Endothelial cell of umbilical vein (primary cell): ENCODE measurements around the gene ASB5.

Experiments used
- EZH2 ChIP-seq: IDR thresholded peaks from 2 replicates; pipeline ENCODE4 v1.6.1; 2012; ENCODE audit warnings: borderline replicate concordance, low read depth, mild to moderate bottlenecking, moderate library complexity, low read length, inconsistent platforms; ENCODE audit not compliant: severe bottlenecking
- FOS ChIP-seq: IDR thresholded peaks from 2 replicates; pipeline ENCODE4 v1.6.1; 2011; ENCODE audit warnings: mild to moderate bottlenecking, low read length, moderate library complexity, borderline replicate concordance; ENCODE audit not compliant: insufficient read depth
- GATA2 ChIP-seq: IDR thresholded peaks from 2 replicates; pipeline ENCODE4 v1.7.0; 2011; ENCODE audit warnings: low read depth, mild to moderate bottlenecking, moderate library complexity, mixed read lengths, low read length; ENCODE audit not compliant: insufficient read length, insufficient read depth
- JUN ChIP-seq: IDR thresholded peaks from 2 replicates; pipeline ENCODE4 v1.6.1; 2011; ENCODE audit warnings: borderline replicate concordance, low read depth; ENCODE audit not compliant: insufficient read length, insufficient read depth
- MYC ChIP-seq: IDR thresholded peaks from one replicate; pipeline ENCODE4 v1.6.1; 2011; ENCODE audit warnings: mild to moderate bottlenecking, low read depth, low read length
- POLR2A ChIP-seq: IDR thresholded peaks from 2 replicates; pipeline ENCODE4 v1.6.1; 2012; ENCODE audit warnings: low read depth, mild to moderate bottlenecking, control low read depth, low read length
- POLR2AphosphoS5 ChIP-seq: IDR thresholded peaks from 2 replicates; pipeline ENCODE4 v1.6.1; 2012; ENCODE audit warnings: low read depth, mild to moderate bottlenecking, control low read depth, low read length, moderate library complexity; ENCODE audit not compliant: insufficient read depth
- TF ChIP-seq, protein P1 (sequence below), 2 donors: IDR thresholded peaks; 1 replicate in 1 of 2; 2 replicates in 1 of 2; pipeline ENCODE4 v1.5.1; 2011; ENCODE audit warnings: low read length in 2 of 2, mild to moderate bottlenecking in 2 of 2, moderate library complexity in 2 of 2, control low read depth in 1 of 2, inconsistent platforms in 1 of 2, low read depth in 1 of 2; ENCODE audit not compliant: insufficient read depth in 1 of 2; ENCODE audit errors: extremely low read depth in 1 of 2
- TF ChIP-seq, protein P2 (sequence below): IDR thresholded peaks from 2 replicates; pipeline ENCODE4 v1.6.1; 2011; ENCODE audit not compliant: insufficient read depth, insufficient read length

DNA sequence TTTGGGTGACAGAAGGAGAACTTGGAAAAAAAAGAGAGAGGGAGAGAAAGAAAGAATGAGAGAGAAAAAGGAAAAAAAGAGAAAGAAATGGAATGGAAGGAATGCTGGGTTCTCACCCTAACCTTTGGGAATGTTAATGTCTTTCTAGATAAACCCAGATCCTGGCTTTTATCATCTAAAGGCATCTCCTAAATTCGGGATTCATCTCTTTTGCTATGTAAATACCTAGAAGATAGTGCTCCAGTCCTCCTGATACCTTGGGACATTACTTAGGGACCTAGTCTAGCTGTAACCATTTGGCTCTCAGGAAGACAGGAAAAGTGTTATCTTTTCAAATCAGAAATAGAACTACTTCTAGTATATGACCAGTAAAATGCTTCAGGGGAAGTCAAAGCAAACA is 34.9 kb upstream of the ASB5 start:
- TF ChIP-seq JUN = no peak
- no peak for TF ChIP-seq POLR2AphosphoS5
- TF ChIP-seq, protein P1, sequence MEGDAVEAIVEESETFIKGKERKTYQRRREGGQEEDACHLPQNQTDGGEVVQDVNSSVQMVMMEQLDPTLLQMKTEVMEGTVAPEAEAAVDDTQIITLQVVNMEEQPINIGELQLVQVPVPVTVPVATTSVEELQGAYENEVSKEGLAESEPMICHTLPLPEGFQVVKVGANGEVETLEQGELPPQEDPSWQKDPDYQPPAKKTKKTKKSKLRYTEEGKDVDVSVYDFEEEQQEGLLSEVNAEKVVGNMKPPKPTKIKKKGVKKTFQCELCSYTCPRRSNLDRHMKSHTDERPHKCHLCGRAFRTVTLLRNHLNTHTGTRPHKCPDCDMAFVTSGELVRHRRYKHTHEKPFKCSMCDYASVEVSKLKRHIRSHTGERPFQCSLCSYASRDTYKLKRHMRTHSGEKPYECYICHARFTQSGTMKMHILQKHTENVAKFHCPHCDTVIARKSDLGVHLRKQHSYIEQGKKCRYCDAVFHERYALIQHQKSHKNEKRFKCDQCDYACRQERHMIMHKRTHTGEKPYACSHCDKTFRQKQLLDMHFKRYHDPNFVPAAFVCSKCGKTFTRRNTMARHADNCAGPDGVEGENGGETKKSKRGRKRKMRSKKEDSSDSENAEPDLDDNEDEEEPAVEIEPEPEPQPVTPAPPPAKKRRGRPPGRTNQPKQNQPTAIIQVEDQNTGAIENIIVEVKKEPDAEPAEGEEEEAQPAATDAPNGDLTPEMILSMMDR (IDR thresholded peaks at IDR 0.05; ENCODE audit: extremely low read depth in 1 of 2, insufficient read depth in 1 of 2, low read depth in 1 of 2, low read length in 2 of 2) = no peak
- TF ChIP-seq POLR2A = no peak
- no peak for TF ChIP-seq EZH2
- TF ChIP-seq, protein P2, sequence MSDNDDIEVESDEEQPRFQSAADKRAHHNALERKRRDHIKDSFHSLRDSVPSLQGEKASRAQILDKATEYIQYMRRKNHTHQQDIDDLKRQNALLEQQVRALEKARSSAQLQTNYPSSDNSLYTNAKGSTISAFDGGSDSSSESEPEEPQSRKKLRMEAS = no peak
- no peak for TF ChIP-seq MYC
- TF ChIP-seq FOS = no peak
- no peak for TF ChIP-seq GATA2
